ENCODE data around the gene HCRTR1. TPM values are rescaled to one million over a fixed set of nuclear protein-coding genes. Genes with fewer than 3 reads are reported as not detected.

Gene HCRTR1
- total RNA-seq, 1 experiment from 2014 or later = not detected

- no peak for DNase-seq (ENCODE audit: low spot score)
Measured at GRCh38 chr1:31650161-31651088, 32.9 kb downstream of the HCRTR1 start.

DNA sequence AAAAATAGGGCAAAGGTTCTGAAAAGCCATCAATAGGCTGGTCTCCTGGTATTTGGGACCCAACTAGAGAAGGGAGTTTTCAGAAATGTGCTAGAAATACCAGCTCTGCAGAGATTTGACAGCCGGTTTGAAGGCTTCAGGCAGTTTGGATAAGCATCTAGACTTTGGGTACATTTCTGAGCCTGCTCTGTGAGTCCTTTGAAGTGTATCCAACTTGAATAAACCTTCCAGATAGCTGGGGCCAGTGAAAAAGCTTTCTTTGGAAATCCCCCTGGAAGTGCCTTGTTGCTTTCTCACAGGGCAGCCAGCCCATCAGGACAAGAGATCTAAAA, 33.6 kb downstream of the HCRTR1 start:
- DNase-seq (ENCODE audit: low spot score) = no peak

DNA sequence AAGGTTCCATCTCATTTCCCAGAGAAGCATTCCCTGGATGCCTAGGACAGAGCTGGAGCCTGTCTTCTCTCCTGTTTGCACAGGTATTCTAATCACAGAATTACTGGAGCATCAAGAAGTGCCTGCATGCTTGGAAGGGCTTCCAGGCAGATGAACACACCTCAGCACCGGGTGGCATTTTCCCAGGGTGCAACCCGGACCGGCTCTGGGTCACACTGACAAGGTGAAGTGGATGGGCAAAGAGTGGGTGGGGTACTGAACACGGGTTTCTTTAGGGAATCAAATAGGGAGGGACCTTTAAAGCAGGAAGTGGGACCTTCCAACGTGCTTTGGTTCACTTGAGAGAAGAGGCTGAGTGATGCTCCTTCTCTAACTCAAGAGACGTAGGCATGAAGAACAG, 34.3 kb downstream of the HCRTR1 start:
- DNase-seq (ENCODE audit: low spot score) = no peak

DNA sequence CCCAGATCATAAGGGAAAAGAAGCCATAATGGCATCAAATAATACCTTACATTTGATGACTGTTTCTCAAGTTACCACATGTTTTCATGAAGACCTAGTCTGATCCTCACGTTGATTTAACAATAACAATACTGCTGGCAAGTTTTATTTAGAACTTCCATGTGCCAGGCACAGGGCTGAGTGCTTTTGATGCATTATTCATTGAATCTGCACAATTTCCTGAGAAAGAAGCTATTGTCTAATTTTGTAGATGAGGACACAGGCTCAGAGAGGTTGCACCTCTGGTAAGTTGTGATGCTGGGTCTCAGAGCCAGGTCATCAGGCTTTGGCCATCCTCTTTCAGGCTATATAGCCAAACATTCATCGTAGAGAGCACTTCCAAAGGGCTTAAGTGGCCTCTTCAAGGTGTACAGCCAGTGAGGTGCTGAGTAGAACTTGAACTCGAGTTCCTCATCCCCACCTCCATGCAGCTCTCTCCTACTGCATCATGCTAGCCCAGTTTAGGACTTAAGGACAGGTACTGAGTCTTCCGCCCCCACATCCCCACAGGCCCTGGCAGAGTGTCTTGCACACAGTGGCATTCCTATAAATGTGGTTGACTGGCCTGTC, 35.5 kb downstream of the HCRTR1 start:
- no peak for DNase-seq (ENCODE audit: low spot score)

DNA sequence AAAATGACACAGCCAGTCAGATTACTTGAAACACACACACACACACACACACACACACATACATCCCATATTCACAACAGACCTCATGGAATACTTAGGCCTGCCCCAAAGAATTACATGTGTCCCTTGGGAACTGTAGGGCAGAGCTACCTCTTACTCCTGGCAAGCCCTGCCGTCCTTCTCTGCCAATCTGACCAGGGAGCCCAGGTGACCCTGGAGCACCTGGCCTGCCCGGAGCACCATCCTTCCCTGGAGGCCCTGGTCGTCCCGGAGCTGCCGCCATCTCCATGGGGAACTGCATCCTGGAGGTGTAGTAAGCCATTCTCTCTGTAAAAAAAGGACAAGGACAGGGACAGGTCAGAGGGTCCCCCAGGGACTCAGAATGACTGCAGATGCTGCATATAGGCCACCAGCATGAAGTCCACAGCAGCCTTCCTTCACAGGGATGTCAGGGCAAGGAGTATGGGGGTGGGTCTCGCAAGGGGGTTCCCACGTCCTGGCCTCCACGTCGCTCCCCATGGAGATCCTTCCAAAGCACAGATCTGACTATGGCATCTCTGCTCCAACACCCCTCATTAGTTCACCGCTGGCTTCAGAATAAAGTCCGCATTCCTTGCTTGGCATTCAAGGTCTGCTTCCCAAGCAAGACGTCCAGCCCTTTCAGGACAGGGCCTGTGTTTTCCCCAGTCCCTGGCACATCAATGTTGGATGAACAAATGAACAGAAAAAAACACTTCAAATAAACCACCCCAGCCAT, 36.4 kb downstream of the HCRTR1 start:
- DNase-seq (ENCODE audit: low spot score) = no peak

GRCh38 chr1:31654474-31654776, 36.9 kb downstream of the HCRTR1 start:
- DNase-seq (ENCODE audit: low spot score) = no peak

- DNase-seq (ENCODE audit: low spot score) = no peak
Measured at GRCh38 chr1:31655104-31655503, 37.6 kb downstream of the HCRTR1 start.

GRCh38 chr1:31655756-31656155, 38.3 kb downstream of the HCRTR1 start:
- DNase-seq (ENCODE audit: low spot score) = no peak

DNA sequence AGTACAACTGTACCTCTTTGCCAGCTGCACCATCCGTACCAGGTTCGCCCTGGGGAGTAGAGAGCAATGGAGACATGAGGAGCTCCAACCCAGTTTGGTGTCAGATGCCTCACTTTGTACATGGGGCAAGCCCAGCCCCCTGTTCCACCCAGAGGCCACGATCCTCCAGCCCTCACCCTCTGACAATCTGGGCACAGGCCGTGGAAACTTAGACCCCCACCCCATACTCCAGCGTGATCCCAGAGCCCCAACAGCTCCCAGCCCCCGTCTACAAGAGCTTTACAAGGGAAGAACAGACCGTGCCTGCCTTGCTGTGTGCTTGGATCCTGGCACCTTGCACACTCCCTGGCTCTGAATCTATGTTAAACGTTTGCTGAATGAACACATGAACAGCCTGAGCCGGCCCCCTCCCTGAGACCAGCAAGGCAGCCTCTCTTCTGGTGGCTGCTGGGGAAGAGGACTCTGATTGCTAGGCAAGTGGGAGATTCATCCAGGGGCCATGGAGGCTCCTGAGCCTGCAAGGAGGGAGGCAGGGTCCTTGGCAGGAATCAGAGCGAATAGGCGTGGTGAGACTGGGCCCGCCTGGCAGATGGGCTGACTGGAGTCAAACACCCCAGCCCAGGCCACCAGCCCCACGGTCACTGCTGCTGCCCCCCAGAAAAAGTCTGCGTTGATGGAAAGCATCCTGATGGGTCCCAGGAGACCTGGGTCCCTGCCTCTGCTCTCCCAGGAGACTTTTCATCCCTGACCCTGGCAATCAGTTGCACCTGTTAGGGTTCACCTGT, 39.7 kb downstream of the HCRTR1 start:
- DNase-seq (ENCODE audit: low spot score) = no peak

GRCh38 chr1:31657972-31658510, 40.6 kb downstream of the HCRTR1 start:
- no peak for DNase-seq (ENCODE audit: low spot score)

GRCh38 chr1:31658721-31659120, 41.2 kb downstream of the HCRTR1 start:
- no peak for DNase-seq (ENCODE audit: low spot score)

GRCh38 chr1:31659889-31660288, 42.4 kb downstream of the HCRTR1 start:
- no peak for DNase-seq (ENCODE audit: low spot score)

GRCh38 chr1:31660871-31661455, 43.5 kb downstream of the HCRTR1 start:
- no peak for DNase-seq (ENCODE audit: low spot score)

DNA sequence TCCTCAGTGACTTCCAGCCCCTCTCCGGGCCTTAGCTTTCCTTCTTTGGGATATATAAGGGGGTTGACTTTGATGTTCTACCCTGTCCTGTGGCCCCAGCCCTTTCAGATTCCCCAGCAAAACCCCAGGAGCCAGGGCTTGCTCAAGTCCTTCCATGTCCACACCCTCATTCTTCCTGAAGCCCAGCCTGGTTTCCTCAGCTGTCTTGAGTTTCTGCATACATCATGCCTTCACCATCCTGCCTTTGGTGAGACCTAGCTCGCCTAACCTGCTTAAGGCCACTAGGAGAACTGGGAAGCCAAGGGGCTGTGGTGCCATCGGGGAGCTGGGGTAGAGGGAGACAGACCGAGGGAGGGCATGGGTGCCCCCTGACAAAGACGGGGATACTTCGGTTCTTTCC, 44.4 kb downstream of the HCRTR1 start:
- DNase-seq (ENCODE audit: low spot score) = no peak

GRCh38 chr1:31662463-31662862, 45.0 kb downstream of the HCRTR1 start:
- no peak for DNase-seq (ENCODE audit: low spot score)

- no peak for DNase-seq (ENCODE audit: low spot score)
Measured at GRCh38 chr1:31663622-31664452, 46.3 kb downstream of the HCRTR1 start.

DNA sequence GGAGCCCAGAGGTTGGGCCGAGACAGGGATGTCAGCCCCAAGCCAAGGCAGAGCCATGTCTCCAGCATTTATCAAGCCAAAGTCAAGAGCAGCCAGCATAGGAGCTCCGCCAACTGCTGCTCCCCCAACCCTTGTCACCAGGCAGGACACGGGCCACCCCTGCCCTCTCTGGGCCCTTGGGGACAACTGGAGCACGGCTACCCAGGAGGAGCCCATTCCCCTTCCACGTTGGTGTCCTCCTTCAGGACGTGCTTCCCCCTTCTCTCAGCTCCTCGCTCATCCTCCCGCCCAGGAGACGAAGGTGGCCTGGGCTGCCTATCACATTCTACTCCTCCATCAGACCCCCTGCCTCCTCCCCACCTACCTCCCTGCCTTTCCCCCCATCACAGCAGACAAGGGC, 47.0 kb downstream of the HCRTR1 start:
- DNase-seq (ENCODE audit: low spot score) = no peak

- no peak for DNase-seq (ENCODE audit: low spot score)
Measured at GRCh38 chr1:31665234-31665878, 47.9 kb downstream of the HCRTR1 start.

- no peak for DNase-seq (ENCODE audit: low spot score)
Measured at GRCh38 chr1:31666263-31666963, 48.9 kb downstream of the HCRTR1 start.
